Measurements from ENCODE around the gene PROB1.
"Not testable (repeated sequence)": the region's sequence is repeated elsewhere in the genome, so short reads cannot be mapped to it uniquely, and the experiment has no call there.

Gene PROB1, protein sequence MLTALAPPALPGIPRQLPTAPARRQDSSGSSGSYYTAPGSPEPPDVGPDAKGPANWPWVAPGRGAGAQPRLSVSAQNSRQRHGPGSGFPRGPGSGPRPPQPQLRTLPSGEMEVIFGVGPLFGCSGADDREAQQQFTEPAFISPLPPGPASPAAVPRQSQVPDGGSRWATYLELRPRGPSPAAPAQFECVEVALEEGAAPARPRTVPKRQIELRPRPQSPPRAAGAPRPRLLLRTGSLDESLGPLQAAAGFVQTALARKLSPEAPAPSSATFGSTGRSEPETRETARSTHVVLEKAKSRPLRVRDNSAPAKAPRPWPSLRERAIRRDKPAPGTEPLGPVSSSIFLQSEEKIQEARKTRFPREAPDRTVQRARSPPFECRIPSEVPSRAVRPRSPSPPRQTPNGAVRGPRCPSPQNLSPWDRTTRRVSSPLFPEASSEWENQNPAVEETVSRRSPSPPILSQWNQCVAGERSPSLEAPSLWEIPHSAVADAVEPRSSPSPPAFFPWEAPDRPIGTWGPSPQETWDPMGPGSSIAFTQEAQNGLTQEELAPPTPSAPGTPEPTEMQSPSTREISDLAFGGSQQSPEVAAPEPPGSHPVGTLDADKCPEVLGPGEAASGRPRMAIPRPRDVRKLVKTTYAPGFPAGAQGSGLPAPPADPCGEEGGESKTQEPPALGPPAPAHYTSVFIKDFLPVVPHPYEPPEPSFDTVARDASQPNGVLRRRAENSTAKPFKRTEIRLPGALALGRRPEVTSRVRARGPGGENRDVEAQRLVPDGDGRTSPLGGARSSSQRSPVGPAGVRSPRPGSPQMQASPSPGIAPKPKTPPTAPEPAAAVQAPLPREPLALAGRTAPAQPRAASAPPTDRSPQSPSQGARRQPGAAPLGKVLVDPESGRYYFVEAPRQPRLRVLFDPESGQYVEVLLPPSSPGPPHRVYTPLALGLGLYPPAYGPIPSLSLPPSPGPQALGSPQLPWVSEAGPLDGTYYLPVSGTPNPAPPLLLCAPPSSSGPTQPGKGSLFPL

DNA sequence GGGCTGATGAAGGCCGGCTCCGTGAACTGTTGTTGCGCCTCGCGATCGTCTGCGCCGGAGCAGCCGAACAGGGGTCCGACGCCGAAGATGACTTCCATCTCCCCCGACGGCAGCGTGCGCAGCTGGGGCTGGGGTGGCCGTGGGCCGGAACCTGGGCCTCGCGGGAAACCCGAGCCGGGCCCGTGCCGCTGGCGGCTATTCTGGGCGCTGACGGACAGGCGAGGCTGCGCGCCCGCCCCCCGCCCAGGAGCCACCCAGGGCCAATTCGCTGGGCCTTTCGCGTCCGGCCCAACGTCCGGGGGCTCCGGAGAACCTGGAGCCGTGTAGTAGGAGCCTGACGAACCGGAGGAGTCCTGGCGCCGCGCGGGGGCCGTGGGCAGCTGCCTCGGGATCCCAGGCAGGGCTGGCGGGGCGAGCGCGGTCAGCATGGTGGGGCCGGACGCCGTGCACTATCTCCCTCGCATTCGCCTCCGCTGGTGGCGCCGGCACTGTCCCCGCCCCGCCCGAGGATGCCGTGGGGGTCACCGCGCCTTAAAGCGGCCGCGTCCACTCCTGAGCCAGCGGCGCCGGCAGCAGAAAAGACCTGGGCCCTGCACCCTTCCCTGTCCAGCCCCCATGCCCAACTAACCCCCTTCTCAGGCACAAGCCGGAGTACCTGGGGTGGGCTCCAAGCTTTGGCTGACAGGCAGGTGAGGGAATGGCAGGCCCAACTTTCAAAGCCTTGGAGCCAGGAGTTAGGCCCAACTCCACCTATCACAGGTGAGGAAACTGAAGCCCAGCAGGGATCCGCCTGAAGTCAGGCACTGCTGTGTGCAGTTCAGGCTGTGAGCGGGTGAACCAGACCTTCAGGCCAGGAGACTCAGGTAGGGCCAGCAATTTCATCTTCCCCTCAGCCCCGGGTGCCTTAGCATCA, at the start of gene PROB1:
Gene PROB1, minus strand, starts transcription at position 451 of the 913 bp plus-strand sequence. Its CDS starts 23 bp downstream, at position 428.
- DNase-seq (ENCODE audit: low spot score): no peak

DNA sequence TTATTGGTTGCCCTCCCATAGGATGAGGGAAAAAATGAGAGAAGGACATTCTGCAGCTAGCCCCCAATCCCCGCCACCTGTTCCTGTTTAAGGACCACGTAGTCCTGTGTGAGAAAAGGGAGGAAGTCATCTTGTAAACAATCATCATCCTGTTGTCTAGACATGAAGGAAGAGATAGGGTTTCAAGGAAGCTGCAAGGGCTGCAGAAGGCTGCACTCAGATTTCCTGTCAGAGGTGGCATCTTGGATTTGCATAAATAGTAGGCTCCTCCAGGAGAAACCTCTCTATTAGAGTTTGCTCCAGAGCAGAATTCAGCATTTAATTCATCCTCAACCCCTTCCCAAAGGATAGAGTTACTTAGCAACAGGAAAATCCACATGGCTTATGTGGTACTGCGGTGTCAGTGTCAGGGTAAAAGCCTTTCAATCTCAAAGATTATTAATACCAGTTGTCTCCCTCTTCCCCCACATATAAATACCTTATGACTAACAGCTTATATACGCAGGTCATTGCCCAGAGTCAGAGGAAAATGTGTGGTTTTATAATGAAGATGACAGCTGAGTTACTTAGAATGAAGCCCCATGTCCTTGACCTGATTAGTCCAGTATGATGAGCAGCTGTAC, 49.0 kb upstream of the PROB1 start:
- DNase-seq (ENCODE audit: low spot score): peak; percentile 55

DNA sequence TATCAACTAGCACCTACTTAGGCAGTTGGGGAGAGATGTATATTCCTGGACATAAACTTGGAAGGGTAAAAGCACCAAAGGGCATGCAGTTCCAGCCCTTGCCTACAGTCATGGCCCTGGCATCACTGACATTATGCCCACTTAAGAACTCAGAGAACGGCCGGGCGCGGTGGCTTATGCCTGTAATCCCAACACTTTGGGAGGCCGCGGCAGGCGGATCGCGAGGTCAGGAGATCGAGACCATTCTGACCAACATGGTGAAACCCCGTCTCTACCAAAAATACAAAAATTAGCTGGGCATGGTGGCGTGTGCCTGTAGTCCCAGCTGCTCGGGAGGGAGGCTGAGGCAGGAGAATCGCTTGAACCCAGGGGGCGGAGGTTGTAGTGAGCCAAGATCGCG, 45.5 kb upstream of the PROB1 start:
- DNase-seq (ENCODE audit: low spot score): not testable (repeated sequence)

DNA sequence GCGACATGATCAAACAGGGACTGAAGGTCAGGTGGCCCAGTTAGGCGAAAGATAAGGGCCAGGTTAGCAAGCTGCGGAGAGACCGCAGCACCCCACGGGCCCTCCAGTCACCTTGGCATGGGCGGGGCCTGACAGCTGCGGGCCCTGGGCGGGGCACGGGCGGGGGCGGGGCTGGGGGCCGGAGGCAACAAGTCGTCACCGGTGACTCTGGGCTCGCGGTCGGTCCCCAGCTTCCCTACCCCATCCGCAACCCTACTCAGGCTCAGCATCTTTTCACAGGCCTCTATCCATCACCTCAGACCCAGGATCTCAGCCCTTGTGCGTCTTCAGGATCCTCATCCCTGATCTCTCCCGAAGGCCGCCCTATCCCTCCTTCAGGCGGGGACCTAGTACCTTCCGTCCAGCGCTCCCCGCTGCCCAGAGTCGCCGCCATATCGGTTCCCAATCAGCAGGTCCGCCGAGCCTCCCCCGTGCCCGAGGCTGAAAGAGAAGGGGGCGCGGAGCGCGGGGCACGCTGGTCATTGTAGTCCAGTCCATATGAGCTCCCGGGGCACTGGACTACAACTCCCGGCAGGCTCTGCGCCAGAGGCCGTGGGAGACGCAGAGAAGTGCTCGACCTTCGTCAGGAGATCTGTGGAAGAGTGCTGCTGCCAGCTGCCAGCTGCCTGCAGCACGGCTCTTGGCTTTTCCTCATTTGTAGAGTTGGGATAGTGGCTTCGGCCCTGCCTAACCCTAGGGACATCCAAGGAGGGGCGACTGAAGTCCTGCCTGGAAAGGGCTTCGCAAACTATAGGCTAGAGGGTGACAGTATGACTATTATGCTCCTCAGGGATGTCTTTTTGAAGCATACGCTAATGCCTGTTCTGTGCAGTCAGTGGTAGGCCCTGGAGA, 44.4 kb upstream of the PROB1 start, which contains the start of gene DNAJC18:
Gene DNAJC18, minus strand, starts transcription at position 513 of the 891 bp plus-strand sequence. Its CDS starts 80 bp downstream, at position 433.
- DNase-seq (ENCODE audit: low spot score): peak; percentile 83

DNA sequence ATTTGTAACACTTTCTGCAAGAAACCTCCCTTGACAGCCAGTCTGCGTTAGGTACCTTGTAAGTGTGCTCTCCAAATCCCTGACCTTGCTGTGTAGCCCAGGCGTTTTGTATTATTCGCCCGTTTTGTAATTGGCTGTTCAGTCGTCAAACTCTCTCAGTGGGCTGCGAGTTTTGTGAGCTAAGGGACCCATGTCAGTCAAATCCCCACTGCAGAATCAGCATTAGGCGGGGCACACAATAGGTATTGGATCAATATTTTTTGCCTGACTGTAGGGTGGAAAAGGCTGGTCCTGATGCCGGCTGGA, 43.8 kb upstream of the PROB1 start:
- DNase-seq (ENCODE audit: low spot score): no peak

DNA sequence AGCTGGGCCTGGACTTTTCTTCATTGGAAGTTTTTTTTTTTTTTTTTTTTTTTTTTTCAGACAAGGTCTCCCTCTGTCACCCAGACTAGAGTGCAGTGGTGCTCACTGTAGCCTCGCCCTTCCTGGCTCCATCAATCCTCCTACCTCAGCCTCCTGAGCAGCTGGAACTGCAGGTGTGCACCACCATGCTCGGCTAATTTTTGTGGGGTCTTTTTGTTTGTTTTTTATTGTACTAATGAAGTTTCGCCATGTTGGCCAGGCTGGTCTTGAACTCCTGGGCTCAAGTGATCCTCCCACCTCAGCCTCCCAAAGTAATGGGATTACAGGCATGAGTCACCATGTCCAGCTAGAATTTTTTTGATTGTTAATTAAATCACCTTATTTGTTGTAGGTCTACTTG, 40.8 kb upstream of the PROB1 start:
- no peak for DNase-seq (ENCODE audit: low spot score)

DNA sequence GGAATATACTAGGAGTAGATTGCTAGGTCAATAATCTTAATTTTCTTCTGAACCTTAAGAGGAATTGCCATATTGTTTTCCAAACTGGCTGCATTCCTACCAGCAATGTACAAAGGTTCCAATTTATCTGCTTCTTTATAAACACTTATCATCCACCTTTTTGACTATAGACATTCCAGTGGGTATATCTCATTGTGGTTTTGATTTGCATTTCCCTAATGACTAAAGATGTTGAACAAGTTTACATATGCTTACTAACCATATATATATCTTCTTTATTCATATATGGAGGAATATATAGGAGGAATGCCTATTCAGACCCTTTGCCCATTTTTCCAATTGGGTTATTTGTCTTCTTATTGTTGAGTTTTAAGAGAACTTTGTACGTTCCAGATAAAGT, 36.8 kb upstream of the PROB1 start:
- no peak for DNase-seq (ENCODE audit: low spot score)

DNA sequence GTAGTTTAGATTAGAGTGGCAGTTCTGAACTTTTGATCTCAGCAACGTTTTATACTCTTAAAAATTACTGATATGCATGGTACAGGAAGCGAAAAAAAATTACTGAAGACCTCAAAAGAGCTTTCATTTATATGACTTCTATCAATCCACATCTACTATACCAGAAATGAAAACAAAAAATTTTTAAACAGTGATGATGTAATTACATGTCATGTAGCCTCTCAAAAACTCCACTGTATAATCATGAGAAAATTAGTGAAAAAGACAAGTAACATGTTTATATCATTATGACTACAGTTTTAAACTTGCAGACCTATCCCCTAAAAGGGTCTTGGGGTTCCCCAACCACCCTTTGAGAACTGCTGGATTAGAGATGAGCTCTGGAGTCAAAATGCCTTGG, 35.1 kb upstream of the PROB1 start:
- DNase-seq (ENCODE audit: low spot score): no peak

DNA sequence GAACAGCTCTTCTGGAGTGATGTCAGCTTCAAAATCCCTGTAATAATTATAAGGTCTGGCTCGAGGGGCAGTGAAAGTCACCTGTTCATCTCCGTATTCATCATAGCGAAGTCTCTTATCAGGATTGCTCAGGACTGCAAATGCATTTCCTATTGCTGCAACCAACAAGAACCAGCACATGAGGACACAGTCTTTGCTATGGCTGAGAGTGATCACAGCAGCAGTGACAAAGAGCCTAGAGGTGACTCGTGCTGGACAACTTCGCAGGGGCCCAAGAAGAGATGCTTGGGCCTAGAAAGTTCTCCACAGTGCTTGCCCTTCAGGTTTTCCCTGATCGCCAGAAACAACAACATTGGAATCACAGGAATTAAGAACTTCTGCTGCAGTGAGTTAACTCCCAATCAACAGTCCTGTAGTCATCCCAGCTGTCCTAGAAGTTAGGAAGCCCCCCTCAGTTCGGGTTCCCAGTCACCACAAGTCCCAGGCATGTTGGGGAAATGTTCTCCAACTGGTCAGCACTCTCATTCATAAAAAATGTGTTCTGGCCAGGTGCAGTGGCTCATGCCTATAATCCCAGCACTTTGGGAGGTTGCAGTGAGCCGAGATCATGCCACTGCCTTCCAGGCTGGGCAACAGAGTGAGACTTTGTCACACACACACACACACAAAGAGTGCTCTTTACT, 31.4 kb upstream of the PROB1 start:
- DNase-seq (ENCODE audit: low spot score): peak; percentile 51

DNA sequence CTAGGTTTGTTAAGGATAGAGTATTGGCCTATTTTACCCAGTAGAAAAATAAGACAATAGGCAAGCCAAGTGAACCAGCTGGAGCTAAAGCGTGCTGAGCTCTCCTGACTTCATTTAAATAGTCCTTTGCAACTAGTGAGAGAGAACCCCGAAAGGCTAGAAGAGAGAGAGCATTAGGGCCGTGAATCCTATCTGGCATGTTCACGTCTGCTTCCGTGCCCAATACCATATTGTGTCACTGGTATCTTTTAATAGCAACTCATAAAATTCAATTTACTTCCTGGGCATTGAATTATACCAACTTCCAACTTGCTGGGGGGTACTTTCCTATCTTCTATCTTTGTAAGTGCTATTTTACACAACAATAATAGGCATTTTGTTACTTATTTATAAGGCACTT, 30.6 kb upstream of the PROB1 start:
- no peak for DNase-seq (ENCODE audit: low spot score)

DNA sequence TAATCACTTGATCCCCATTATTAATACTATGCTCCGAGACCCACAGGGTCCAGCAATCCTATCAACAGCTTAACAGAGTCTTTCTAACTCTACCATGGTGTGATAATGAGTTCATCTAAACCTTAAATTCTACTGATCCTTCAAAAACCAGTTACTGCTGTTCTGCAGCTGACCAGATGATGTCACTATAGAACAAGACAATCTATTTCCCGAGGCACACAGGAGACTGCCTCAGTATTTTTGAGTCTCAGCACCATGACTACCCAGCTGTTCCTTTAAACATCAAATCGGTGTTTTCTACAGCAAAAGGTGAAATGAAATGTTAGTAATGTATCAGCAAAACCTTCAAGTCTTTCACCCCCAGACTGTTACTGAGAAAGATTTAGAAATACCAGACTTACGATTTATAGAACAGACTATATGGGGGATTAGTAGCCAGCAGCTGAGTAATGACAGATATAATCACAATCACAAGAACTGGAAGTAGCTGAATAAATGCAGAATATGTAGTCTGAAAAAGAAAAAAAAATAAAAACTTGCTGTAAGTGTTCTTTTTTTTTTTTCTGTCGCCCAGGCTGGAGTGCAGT, 27.5 kb upstream of the PROB1 start:
- DNase-seq (ENCODE audit: low spot score): peak; percentile 74

DNA sequence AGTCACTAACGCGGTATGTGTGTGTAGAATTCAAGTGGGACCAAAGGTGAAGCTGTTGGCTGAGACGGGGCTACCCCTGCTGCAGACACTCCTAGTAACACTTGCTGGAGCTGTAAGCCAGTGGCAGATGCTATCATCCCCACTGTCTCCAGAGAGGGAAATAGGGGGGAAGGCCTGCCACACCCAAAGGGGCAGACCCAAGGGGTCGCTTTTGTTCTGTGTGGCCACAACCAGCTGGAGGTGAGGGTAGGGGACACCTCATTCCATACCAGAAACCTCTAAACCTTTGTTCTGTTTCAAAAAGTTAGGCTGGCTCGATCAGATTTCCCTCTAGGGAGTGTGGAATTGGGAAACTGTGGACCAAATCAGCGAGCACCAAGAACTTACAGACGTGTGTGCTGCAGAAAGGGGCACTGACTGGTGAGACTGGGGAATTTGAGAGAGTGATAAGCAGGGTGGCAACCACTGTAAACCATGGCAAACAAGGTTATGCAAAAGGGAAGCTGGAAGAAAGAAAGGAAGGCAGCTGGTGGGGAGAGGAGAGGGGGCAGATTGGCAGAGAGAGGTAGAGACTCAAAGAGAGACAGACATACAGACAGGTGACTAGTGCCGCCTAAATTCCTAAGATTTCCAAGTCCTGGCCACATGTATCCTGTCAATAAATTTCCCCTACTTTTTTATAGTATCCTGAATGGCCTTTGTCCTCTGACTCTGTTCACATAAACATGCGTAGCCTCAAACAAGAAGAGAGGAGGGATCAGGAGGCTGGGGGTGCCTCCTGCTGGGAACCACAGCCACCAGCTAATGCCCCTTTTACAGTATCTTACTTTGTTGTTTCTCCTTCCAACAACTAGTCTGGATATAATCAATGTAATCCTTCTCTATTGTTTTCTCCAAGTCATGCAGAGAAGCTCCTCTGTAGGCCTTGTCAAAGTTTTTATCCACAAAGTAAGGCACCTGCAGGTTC, 24.6 kb upstream of the PROB1 start:
- no peak for DNase-seq (ENCODE audit: low spot score)

DNA sequence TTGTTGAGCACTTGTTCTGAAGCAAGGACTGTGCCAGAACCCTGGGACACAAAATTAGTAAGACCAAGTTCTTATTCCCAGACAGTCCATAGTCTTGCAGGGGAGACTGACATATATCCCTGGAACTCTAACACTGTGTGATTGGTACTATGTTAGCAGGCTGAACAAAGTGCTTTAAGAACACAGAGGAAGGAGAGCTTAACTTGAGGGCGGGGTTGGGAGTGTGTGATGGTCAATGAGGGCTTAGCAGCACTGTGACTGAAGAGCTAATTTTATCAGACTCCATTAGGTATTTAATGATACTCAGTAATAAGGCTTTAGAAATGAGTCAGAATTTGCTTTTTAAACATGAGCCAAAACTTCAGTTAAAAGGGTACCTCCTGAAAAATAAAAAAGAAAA, 23.9 kb upstream of the PROB1 start:
- no peak for DNase-seq (ENCODE audit: low spot score)

DNA sequence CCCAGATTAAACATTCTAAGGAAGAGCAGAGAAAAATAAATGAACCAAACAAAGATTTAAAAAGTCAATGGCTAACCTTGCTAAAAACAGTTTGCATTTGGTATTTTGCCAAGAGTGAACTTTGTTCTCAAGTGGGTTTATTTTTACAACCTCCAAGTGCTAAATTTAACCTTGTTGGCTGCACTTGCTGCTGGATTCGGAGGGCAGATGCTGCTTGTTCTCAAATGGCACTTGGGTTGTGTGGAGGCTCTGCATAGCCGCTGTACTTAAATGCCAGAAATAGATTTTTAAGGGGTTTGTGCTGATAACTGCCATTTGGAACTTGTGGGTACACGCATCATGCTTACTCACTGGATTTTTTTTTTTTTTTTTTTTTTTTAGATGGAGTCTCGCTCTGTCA, 22.3 kb upstream of the PROB1 start:
- DNase-seq (ENCODE audit: low spot score): no peak

DNA sequence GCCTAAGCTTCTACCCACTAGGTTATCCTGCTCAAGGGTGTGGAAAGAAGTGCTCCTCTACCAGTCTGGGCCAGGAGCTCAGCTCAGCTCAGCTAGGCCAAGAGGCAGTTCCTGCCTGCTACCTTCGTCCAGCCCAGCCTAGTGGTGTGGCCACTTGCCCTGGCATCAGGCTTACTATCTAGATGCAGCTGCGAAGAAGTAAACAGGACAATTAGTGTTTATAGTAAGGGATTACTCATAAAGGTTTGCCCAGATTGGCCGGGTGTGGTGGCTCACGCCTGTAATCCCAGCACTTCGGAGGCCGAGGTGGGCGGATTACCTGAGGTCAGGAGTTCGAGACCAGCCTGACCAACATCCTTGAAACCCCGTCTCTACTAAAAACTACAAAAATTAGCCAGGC, 21.7 kb upstream of the PROB1 start:
- no peak for DNase-seq (ENCODE audit: low spot score)

DNA sequence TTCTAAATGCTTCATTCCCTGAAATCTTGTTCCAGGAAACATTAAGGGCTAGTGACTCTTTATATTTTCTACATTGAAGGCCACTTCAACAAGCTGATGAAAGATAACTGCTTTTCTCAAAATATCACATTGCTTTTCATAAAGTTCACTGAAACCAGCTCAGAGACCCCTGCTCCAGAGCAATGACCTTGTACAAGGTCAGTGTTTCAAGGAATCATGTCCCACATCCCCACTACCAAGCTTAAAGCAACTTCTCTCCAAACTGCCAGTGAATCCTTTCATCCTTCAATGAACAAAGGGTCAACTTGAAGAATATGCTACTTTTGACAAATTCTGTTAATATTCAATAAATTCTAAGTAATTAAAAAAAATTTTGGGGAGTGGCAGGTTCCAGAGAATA, 21.0 kb upstream of the PROB1 start:
- DNase-seq (ENCODE audit: low spot score): no peak

DNA sequence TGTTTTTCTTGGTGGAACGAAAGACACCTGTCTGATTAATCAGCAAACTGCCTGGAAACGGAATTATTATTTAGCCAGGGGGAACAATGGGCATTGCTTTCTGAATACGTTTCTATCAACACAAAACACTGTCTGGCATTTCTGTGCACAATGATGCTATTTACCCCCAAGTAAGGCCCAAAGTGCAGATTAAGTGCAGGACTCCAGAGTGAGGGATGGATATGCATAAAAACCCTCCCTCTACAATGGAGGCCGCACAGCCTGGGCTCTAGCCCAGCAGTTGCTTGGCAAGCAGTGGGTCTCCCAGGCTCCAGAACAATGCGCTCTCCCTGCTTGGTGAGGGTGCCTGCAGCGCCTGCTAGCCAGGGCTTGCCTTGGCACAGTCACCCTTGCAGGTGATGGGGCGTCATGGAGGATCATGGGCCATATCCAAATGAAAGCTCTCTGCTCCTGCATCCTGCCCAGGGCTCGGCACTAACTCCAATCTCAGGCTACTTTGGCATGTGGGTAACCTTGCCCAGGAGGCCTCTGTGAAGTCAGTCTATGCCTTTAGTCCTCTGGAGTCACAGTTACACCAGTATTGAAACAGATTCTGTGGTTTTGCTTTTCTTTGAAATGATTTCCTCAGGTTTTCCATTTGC, 20.4 kb upstream of the PROB1 start:
- DNase-seq (ENCODE audit: low spot score): no peak

Measured in kidney tubule cell (primary cell).